Stimulated activated CD4-positive, alpha-beta T cell treated with anti-CD3 and anti-CD28 coated beads, Interleukin-1b, Interleukin-23, amount 100 ng/mL, for 24 hours (primary cell): ENCODE data around the gene TMED6.

Experiments used
- DNase-seq, 4 experiments: peaks; one replicate each; pipeline ENCODE4 v3.0.0-alpha.2; 2020; ENCODE audit warnings: low read depth in 4 of 4, low spot score in 1 of 4

TMED6 gene

GRCh38 chr16:69324585-69325253 lies 26.9 kb downstream of the TMED6 start:
- DNase-seq, result no peak

- DNase-seq, result no peak
Observed at GRCh38 chr16:69324013-69324531, 27.5 kb downstream of the TMED6 start.

- DNase-seq, result no peak
Observed at GRCh38 chr16:69323415-69323814, 28.2 kb downstream of the TMED6 start.

- DNase-seq, result no peak
Observed at GRCh38 chr16:69322343-69322742, 29.2 kb downstream of the TMED6 start.

- DNase-seq, result no peak
Observed at GRCh38 chr16:69321080-69321479, 30.5 kb downstream of the TMED6 start.

- no peak for DNase-seq
Observed at GRCh38 chr16:69320740-69321073, 30.9 kb downstream of the TMED6 start.

GRCh38 chr16:69319826-69320739 lies 31.5 kb downstream of the TMED6 start:
- DNase-seq, result no peak

GRCh38 chr16:69319381-69319780 lies 32.2 kb downstream of the TMED6 start:
- no peak for DNase-seq

- DNase-seq, result no peak
Observed at GRCh38 chr16:69318911-69319289, 32.7 kb downstream of the TMED6 start.

GRCh38 chr16:69318177-69318910 lies 33.2 kb downstream of the TMED6 start:
- DNase-seq, result no peak

GRCh38 chr16:69316595-69317034 lies 35.0 kb downstream of the TMED6 start:
- no peak for DNase-seq

- no peak for DNase-seq
Observed at GRCh38 chr16:69315486-69316311, 35.9 kb downstream of the TMED6 start.

- no peak for DNase-seq
Observed at GRCh38 chr16:69314534-69314933, 37.1 kb downstream of the TMED6 start.

- no peak for DNase-seq
Observed at GRCh38 chr16:69313469-69313868, 38.1 kb downstream of the TMED6 start.

GRCh38 chr16:69311533-69312387 lies 39.8 kb downstream of the TMED6 start:
- DNase-seq, result peak in 1 of 4 experiments; percentile 36

GRCh38 chr16:69310653-69311532 lies 40.7 kb downstream of the TMED6 start, which contains the start of gene VPS4A:
VPS4A (plus strand) TSS chr16:69311350; CDS start chr16:69311512, 162 bp downstream.
- DNase-seq, result peak; percentile 95 to 97 (median 96)

- DNase-seq, result no peak
Observed at GRCh38 chr16:69309316-69309715, 42.3 kb downstream of the TMED6 start.

GRCh38 chr16:69307856-69308255 lies 43.7 kb downstream of the TMED6 start:
- no peak for DNase-seq

GRCh38 chr16:69307091-69307490 lies 44.5 kb downstream of the TMED6 start:
- no peak for DNase-seq
